Testis (tissue), 2 donors: ENCODE measurements around the gene MAP2K7.

Source experiments
- CTCF ChIP-seq, 3 experiments: fragments of 450-650 bp in 2 of 3; fragments of 200-600 bp in 1 of 3; sonication (generic) in 1 of 3; IDR thresholded peaks; one replicate each; pipeline ENCODE4 v1.5.1; 2016 to 2019; ENCODE audit warnings: antibody characterized with exemption in 3 of 3, mild to moderate bottlenecking in 2 of 3, moderate library complexity in 1 of 3
- POLR2A ChIP-seq: fragments of 450-650 bp; IDR thresholded peaks from one replicate; pipeline ENCODE4 v1.6.1; 2017; ENCODE audit warnings: antibody characterized with exemption, mild to moderate bottlenecking, moderate library complexity

- no peak for TF ChIP-seq CTCF (IDR thresholded peaks at IDR 0.05)
- no peak for TF ChIP-seq POLR2A
Observed at GRCh38 chr19:7877249-7877836, 26.3 kb upstream of the MAP2K7 start.
